G401.6 (cell line): Measurements from ENCODE around the gene HMMR.

Experiments
- FAIRE-seq: peaks from 2 replicates; lab custom pipeline; 2012; peaks lifted over from hg19 to GRCh38; lab: Jason Lieb, UNC

The HMMR gene

DNA sequence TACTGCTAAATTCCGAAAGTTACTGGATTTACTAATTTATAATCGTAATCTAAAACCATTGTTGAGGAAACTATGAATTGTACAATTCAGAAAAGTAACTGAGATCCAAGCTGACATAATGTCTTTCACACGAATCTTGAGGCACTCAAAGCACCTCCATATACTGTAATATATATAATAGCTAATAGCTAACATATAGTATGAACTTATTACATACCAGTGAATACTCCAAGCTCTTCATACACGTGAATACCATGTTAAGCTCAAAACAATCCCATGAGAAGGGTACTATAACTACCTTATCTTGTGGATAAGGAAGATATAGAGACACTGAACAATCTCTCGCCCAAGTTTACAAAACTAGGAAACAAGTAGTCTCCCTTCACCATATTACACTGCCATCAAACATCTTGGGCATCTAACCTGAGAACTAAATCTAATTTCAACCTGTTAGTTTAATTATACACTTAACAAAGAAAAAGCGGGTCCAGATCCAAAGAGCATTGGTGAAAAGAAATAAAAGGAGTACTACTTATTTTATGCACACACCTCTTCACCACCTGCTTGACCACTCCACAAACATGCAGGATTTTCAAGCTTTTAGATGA lies 1.6 kb upstream of the HMMR start:
- FAIRE-seq, result no peak

DNA sequence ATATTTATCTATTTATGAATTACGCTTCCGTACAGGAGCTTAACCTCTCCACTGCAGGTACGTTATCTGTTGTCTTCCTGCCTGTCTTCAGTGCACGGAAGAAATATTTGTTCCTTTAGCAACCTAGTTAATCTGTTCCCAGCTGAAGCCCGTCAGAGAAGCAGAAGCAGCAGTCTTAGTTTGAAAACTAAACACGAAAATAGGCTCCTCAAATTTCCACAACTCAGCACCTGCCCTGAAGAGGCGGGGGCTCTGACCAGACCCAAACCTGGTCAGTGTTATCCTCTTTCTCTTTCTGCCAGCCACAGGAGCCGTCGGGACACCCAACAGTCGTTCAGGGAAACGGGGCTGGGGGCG lies 992 bp upstream of the HMMR start:
- FAIRE-seq, result no peak

GRCh38 chr5:163459819-163460561 lies 442 bp upstream of the HMMR start, which contains the start of gene NUDCD2:
TSS of gene NUDCD2 (minus strand) at chr5:163460102. CDS start at chr5:163460050, 52 bp downstream.
- peak; percentile 86 for FAIRE-seq

DNA sequence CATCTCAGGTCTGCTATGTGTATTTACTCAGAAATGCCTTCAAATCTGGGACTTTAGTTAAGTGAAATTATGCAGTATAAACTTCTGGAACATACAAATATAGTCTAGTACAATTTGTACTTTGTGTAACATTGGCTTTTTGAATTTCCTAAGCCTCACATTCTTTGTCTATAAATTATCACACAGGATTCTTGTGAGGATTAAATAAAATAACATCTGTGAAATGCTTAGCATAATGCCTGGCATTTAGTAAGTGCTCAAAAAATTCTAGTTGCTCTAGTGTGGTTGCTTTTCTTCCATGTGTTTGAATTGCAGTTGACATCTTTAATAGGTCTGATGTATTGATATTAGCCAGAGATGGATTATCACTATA lies 2.6 kb downstream of the HMMR start:
- no peak for FAIRE-seq

DNA sequence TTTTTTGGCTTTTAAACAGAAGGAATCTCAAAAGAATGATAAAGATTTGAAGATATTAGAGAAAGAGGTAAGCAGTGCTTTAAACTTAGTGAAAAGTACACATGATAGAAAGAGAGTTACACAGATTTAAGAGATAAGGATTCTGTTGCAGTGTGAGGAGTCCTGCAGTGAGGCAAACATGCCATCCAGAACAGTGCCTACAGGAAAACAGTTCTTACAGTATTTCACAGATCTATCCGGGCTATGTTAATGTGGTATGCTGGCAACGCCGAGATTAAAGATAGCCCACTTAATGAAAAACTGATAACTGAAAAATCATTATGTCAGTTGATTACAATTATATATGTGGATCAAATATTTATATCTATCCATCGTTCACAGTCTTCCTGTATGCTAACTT lies 7.2 kb downstream of the HMMR start:
- no peak for FAIRE-seq

DNA sequence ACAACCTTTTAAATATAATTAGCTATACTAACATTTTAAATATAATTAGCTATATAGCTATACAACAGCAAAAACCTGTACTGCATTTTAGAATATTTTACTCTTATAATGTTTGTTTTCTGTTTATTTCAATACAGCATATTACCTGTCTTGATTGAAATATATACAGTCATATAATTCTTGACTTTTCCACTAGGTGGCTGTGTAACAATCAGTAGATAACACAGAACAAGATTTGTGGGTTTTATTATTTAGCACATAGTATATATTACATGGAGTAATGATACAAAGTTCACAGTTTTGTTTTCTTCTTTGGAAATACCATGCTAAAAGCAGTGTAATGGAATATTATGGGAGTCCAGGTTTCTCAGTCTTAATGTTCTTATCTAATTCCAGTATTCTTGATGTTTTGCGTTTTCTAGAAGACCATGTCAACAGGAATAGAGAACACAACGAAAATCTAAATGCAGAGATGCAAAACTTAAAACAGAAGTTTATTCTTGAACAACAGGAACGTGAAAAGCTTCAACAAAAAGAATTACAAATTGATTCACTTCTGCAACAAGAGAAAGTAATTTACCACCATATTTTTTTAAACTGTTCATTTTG lies 13.3 kb downstream of the HMMR start:
- FAIRE-seq, result peak; percentile 90

DNA sequence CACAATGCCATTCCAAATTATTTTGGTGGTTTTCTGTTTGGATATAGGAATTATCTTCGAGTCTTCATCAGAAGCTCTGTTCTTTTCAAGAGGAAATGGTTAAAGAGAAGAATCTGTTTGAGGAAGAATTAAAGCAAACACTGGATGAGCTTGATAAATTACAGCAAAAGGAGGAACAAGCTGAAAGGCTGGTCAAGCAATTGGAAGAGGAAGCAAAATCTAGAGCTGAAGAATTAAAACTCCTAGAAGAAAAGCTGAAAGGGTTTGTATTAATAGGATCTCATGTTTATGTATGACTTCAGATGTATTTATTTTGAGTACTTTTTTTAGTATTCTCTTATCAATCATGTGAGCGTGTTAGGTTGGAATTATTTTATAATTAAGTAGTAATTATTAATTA lies 15.0 kb downstream of the HMMR start:
- FAIRE-seq, result no peak

DNA sequence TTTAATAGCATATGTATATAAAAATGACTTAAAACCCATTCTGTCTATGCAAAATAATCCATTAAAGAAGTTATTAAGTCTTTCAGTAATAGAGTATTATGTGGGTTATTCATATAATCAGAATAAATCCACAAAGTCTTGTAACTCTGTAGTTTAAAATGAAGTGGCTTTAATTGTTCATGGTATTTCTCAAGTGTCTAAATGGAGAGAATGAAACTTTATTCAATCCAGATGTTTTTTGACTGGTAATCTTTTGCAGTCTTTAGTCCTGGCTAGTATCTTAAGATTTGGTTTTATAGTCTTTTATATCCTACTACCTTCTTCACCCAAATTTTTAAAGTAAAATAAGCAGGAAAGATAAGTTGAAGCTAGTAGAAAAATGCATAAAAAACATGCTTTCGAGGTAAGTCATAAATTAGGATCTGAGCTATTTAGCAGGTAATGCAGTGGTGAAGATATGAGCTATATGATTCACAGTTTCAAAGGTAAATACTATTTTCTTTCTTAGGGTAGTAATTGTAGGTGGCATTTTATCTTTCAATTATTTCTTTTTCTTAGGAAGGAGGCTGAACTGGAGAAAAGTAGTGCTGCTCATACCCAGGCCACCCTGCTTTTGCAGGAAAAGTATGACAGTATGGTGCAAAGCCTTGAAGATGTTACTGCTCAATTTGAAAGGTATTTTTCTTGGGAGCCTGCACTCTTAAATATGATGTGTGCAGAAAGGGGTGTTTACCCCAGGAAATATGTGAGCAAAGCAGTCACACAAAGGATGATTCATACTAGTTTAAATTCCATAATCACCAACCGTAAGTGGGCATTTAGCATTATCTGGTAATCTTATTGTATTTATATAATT lies 17.9 kb downstream of the HMMR start:
- FAIRE-seq, result no peak

GRCh38 chr5:163478982-163479271 lies 18.5 kb downstream of the HMMR start:
- FAIRE-seq, result no peak

DNA sequence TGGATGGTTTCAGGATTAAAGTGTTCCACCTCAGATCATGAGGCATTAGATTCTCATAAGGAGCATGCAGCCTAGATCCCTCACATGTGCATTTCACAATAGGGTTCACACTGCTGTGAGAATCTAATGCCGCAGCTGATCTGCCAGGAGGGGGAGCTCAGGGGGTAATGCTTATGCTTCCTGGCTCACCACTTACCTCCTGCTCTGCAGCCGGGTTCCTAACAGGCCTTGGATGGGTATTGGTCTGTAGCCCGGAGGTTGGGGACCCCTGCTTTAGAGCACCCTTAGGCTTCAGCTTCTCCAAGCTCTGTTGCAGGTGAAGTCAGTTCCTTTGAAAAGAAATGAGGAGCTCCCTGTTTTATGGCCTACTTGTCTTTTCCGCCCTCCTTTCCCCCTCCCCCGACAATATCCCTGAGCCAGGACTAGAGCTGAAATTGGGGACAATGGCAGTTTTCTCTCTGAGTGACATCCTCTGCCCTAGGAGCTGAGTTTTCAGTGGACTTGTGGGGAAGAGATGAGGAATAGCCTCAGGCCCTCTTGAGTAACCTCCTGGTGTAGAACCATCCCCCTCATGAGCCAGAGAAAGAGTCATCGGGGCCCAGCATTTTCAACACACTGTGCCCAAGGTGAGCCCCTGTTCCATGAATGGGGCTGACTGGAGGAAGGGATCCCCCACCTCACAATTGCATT lies 28.8 kb downstream of the HMMR start:
- no peak for FAIRE-seq

GRCh38 chr5:163489745-163490075 lies 29.3 kb downstream of the HMMR start:
- no peak for FAIRE-seq

GRCh38 chr5:163496286-163496685 lies 35.9 kb downstream of the HMMR start:
- no peak for FAIRE-seq

- FAIRE-seq, result no peak
These were observed 36.9 kb downstream of the HMMR start for GRCh38 chr5:163497315-163497714.

DNA sequence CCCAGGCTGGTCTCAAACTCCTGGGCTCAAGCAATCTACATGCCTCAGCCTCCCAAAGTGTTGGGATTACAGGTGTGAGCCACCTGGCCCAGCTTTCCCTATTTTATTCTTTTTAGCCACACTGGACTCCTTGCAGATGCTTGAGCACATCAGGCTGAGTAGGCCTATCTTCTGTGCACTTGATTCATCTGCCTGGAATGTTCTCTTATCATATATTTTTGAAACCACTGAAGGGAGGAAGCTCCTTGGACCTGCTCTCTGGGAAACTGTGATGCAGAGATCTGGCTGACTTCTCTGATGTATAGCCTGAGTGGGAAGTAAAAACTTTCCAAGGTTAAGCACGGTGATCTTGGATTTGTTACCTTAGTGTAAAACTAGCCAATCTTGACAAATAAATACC lies 38.5 kb downstream of the HMMR start:
- no peak for FAIRE-seq

GRCh38 chr5:163502521-163502920 lies 42.1 kb downstream of the HMMR start:
- no peak for FAIRE-seq

DNA sequence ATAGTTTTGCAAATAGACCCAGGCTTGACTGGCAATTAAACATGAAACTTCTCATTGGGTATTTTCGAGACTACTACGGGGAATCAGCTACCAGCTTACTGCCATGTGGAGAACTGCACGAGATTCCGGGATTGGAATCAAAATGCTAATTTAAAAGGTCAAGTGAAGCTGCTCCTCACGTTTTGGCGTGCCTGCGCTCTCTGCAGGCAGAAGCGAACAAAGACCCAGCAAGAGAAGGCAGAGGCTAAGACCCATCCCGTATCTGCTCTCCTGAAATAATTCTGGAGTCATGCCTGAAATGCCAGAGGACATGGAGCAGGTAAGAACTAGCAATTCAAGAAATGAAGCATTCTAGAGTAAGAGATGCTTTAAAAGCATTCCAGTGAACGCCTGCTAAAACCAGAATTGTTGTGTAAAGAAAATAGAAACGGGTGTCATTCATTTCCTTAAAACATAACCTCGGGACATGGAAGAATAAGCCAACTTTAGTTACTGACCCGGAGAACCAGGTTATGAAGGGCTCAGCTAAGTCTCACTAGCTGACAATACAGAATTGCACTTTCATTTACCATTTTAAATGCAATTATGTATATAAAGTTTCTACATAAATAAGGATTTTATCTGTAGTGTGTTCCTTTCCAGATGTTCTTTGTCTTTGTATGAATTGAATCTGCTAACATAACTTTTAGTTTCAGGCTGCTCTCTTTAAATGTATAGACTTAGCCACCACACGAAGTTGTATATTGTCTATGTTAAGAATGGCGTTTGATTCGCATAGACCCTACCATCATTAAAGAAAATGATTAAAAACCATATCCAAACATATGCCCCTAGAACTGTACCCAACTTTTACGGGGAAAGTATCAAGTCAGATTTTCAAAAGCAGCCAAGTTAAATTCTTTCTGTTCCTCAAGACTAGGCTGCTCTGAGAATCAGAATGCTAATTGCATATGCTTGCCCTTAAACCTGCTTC lies 43.0 kb downstream of the HMMR start:
- FAIRE-seq, result peak; percentile 74

- FAIRE-seq, result no peak
These were observed 43.9 kb downstream of the HMMR start for GRCh38 chr5:163504079-163504931.

DNA sequence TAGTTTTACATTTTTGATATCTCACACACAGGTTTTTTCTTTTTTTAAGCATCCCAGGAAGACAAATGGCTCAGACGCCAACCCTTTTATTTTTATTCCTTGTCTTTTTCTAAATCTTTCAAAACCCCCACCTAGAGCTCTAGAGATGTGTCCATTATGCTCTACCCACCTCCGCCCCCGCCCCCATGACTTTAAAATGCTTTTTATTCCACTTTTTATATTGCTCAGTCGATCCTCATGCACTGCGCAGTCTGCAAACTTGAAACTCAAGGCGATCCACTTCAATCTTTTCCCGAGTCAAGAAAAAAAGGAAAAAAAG lies 44.6 kb downstream of the HMMR start:
- FAIRE-seq, result no peak

DNA sequence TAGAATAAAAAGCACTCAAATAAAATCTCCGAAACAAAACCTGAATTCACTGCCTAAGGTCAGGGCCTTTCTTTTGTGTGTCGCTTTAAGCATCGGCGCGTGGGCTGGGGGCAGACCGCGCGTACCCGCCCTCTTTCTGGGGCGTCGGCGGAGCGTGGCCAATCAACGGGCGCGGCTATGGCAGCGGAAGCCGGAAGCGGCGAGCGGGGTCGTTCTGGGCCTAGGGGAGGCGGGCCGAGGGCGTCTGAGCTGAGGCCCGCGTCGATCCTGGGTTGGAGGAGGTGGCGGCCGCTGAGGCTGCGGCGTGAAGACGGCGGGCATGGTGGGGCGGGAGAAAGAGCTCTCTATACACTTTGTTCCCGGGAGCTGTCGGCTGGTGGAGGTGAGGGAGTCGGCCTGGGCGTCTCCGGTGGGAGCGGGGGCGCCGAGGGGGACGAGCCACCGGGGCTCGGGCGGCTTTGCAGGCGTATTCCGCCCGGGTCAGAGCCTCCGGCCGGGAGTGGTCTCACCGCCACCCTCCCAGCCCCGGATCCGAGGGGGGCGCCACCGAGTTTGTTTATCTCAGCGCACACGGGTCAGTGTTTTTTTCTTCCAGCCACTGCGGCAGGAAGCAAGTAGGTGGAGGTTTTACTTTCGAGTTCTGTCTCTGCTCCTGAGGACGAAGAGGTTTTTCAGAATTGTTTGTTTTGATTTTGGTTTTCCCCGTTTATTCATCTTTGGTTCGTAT lies 45.1 kb downstream of the HMMR start, which contains the start of gene MAT2B:
Gene MAT2B, plus strand, starts transcription at position 252 of the 727 bp plus-strand sequence. Its CDS starts 68 bp downstream, at position 320.
- peak; percentile 93 for FAIRE-seq

DNA sequence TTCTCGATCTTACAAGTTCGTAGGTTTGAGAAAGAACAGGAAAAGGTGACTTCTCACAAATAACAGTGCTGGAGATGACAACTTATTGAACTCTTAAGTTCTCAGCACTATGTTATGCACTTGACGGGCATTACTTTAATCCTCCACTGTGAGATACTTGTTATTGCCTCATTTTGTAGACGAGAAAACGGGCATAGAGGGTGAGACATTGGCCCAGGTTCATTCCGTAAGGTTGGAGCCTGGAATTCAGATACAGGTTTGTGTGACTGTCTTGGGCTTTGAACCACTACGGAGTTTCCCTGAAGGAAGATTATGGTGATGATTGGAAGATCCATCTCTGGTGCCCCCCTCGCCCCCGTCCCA lies 45.6 kb downstream of the HMMR start:
- FAIRE-seq, result no peak
